ENCODE measurements around the gene RPS24. TPM values are rescaled to one million over a fixed set of nuclear protein-coding genes. Genes with fewer than 3 reads are reported as not detected.
"Not testable (repeated sequence)": the region's sequence is repeated elsewhere in the genome, so short reads cannot be mapped to it uniquely, and the experiment has no call there.

The RPS24 gene
- total RNA-seq, result 1,000 to 10,000 TPM; 3,234 to 5,215 (median 4,143) TPM

- ATAC-seq (replicated peaks in 6 of 8), result peak; percentile 58 to 92 (median 90)
- in situ Hi-C loops (cut with MboI; ENCODE audit: low pct_unique_long_range_greater_than_20kb in 2 of 9, low sequenced_read_pairs in 9 of 9, unreplicated experiment in 9 of 9), result loop anchor here in 3 of 9 experiments (25.0 kb wide), 4 partner anchors 1028 to 1203 kb away; partner anchors contain the start of gene ZMIZ1 (in 1 of the 3)
These were observed at the start of gene RPS24 for GRCh38 chr10:78033637-78034470. Gene RPS24, plus strand, starts transcription at chr10:78033863. Its CDS starts 39 bp downstream, at chr10:78033902.

GRCh38 chr10:77984986-77985385 lies 48.7 kb upstream of the RPS24 start:
- in situ Hi-C loops (cut with MboI; ENCODE audit: low pct_unique_long_range_greater_than_20kb in 2 of 9, low sequenced_read_pairs in 9 of 9, unreplicated experiment in 9 of 9), result loop anchor here in 2 of 9 experiments (10.0 to 25.0 kb wide), 2 partner anchors 140 to 148 kb away; no protein-coding TSS in a partner anchor
- H3K4me1 ChIP-seq (replicated peaks in 1 of 2), result peaks cover 0 to 7% of the 10 kb centered on the region in 2 donors
- 70 to 100% (median 97%) methylated on average over 2 to 4 of the region's 4 CpGs; no CpG with 5 or more reads in 7 of the 10 experiments for WGBS, 10 experiments
- H3K27ac ChIP-seq, result no peak overlapping the region
- H3K4me3 ChIP-seq, result no peak overlapping the region
- ATAC-seq (replicated peaks in 6 of 8), result no peak

More at GRCh38 chr10:78033637-78034470, at the start of gene RPS24:
- Histone ChIP-seq H3K4me1 (replicated peaks in 1 of 2) (peaks cover 19 to 21% of the 10 kb centered on the region in 2 donors), H3K27ac (peak within 1 kb of the TSS; percentile 20 to 76), H3K4me3 (peak within 1 kb of the TSS; percentile 56 to 73 (median 71))
- WGBS, 10 experiments, result 0 to 3% (median 0%) methylated on average over 2 to 8 of the region's 55 CpGs; no CpG with 5 or more reads in 1 of the 10 experiments

DNA sequence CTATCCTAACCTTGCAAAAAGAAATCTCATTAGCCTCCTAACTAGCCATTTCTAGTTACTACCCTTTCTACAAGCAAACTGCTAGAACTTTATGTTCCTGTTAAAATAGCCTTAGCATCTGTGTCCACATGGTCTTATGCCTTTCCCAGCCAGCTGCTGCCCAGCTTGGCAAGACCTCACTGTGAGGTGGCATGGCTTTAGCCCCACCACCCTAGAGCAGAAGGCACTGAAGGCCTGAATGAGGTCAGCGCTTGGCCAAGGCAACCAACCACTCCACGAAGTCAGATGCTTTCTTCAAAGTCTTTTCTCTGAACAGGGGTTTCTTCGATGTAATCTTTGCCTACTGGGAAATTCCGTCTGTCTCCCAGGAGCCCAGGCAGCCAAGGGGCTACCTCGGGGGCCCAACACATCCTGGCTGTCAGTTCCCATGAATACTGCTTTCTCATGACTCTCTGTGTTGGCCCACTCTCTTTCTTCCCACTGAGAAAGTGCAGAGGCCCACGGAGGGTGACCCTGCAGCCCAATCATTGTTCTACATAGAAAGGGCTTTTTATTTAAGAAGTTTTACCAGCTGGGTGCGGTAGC lies 45.9 kb upstream of the RPS24 start:
- Histone ChIP-seq H3K4me1 (replicated peaks in 1 of 2) (peaks cover 0 to 7% of the 10 kb centered on the region in 2 donors), H3K27ac (peak overlapping the region in 1 of 2 donors; percentile 3), H3K4me3 (no peak overlapping the region)
- ATAC-seq (replicated peaks in 6 of 8), result peak in 3 of 8 experiments; percentile 59 to 85 (median 80)
- WGBS, 10 experiments, result 40 to 100% (median 90%) methylated on average over 1 to 6 of the region's 7 CpGs; no CpG with 5 or more reads in 2 of the 10 experiments
- in situ Hi-C loops (cut with MboI; ENCODE audit: low pct_unique_long_range_greater_than_20kb in 2 of 9, low sequenced_read_pairs in 9 of 9, unreplicated experiment in 9 of 9), result loop anchor here in 2 of 9 experiments (10.0 to 25.0 kb wide), 2 partner anchors 143 to 150 kb away; no protein-coding TSS in a partner anchor

DNA sequence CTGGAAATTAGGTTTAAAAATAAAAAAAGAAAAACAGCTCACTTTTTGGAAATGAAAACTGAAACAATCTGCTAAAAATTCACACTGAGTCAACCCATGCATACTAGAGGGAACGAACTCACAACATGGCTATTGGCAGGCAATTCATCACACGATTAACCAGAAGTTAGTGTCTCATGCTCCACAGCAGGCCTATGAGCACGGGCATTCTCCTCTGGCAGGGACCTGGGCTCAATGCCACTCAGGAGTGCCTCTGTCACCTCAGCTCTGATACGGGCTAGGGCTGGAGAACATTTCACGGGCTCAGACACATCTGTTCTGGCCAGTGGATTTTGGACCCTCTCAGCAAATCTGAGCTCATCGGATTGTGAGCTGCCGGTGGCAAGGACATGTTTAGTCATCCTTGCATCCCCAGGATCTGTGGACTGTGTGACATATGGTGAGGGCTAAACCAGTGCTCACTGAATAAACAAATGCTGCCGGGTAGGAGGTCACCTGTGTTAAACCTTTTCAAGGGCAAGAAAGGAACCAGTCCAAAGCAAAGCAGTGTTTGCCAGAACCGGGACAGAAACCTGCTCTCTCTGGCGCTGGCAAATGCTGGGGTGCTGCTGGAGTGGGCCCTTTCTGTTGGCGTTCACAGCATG lies 44.5 kb upstream of the RPS24 start:
- WGBS, 10 experiments, result 40 to 97% (median 88%) methylated on average over 1 to 10 of the region's 11 CpGs; no CpG with 5 or more reads in 2 of the 10 experiments
- in situ Hi-C loops (cut with MboI; ENCODE audit: low pct_unique_long_range_greater_than_20kb in 2 of 9, low sequenced_read_pairs in 9 of 9, unreplicated experiment in 9 of 9), result loop anchor here in 2 of 9 experiments (10.0 to 25.0 kb wide), 2 partner anchors 144 to 152 kb away; no protein-coding TSS in a partner anchor
- peak in 3 of 8 experiments; percentile 41 to 76 (median 62) for ATAC-seq (replicated peaks in 6 of 8)
- no peak overlapping the region for H3K27ac ChIP-seq
- H3K4me1 ChIP-seq (replicated peaks in 1 of 2), result peaks cover 0 to 7% of the 10 kb centered on the region in 2 donors
- no peak overlapping the region for H3K4me3 ChIP-seq

DNA sequence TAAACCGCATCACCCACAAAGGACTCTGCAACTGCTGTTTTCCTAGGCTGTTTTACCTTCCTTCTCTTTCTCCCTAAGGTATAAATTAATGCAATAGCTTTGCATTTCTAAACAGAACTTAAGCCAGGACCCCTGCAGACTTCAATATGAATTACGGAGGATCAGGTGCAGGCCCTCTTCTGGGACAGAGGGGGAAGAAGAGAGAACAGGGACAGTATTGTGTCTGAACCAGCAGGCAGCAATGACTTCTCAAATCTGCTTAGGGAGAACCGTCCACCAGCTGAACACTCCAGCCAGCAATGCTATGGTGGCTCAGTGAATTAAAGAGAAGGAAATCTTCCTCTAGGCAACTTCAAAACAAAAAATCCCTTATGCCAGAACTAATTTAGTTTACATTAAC lies 40.0 kb upstream of the RPS24 start:
- no peak for ATAC-seq (replicated peaks in 6 of 8)
- Histone ChIP-seq H3K27ac (no peak overlapping the region), H3K4me1 (replicated peaks in 1 of 2) (no peaks in the 10 kb centered on the region), H3K4me3 (no peak overlapping the region)
- in situ Hi-C loops (cut with MboI; ENCODE audit: low pct_unique_long_range_greater_than_20kb in 2 of 9, low sequenced_read_pairs in 9 of 9, unreplicated experiment in 9 of 9), result loop anchor here in 1 of 9 experiments (25.0 kb wide), 1 partner anchor 156 kb away; no protein-coding TSS in a partner anchor
- WGBS, 10 experiments, result 80 to 100% (median 90%) methylated on average over 1 to 3 of the region's 3 CpGs; no CpG with 5 or more reads in 3 of the 10 experiments

GRCh38 chr10:77998780-77999179 lies 34.9 kb upstream of the RPS24 start:
- not testable (repeated sequence) for H3K4me3 ChIP-seq; ATAC-seq (replicated peaks in 6 of 8); H3K27ac ChIP-seq; H3K4me1 ChIP-seq (replicated peaks in 1 of 2)
- no CpG with 5 or more reads among the region's 5 CpGs for WGBS, 10 experiments
- in situ Hi-C loops (cut with MboI; ENCODE audit: low pct_unique_long_range_greater_than_20kb in 2 of 9, low sequenced_read_pairs in 9 of 9, unreplicated experiment in 9 of 9), result loop anchor here in 1 of 9 experiments (25.0 kb wide), 1 partner anchor 161 kb away; no protein-coding TSS in a partner anchor

DNA sequence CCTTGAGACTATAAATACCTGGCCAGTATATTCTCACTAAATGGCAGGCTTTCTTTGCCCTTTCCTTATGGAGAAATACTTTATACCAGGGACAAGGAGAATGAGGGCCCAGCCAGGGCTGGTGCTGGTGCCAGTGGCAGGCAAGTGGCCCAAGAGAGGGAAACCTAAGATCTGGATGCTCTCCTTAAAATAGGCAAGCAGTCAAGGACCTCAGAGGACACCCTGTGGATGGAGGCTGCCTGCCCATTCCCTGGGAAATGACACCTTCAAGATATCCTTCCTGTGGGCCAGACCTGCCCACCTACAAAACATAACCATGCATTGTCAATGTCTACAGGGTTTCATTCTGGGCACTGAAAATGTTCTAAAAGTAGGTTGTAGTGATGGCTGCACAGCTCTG lies 33.5 kb upstream of the RPS24 start:
- ATAC-seq (replicated peaks in 6 of 8), result no peak
- in situ Hi-C loops (cut with MboI; ENCODE audit: low pct_unique_long_range_greater_than_20kb in 2 of 9, low sequenced_read_pairs in 9 of 9, unreplicated experiment in 9 of 9), result loop anchor here in 2 of 9 experiments (25.0 kb wide), 1 partner anchor 163 kb away; no protein-coding TSS in a partner anchor
- Histone ChIP-seq H3K4me1 (replicated peaks in 1 of 2) (no peaks in the 10 kb centered on the region), H3K4me3 (no peak overlapping the region), H3K27ac (no peak overlapping the region)

DNA sequence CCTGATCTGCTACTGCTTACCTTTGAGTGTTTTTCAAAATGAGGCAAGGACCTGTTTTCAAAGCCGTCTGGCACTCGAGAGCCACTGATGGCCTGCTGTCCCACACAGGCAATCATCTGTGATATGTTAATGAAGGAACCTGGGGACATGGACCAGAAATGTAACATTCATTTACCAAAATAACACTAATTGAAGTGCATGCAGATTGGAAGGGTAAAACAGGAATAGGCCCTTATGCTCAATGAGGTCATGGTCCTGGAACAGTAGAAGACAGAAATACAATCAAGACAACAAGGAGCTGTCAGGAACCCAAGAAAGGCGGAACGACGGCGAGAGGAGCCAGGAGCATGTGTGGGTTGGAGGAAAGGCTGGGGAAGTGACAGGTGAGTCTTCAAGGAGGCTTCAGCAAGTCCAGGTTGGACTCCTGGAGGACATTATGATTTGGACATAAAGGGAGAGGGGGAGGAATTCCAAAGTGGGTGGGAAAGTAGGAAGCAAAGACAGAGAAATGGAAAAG lies 32.6 kb upstream of the RPS24 start:
- no peak for ATAC-seq (replicated peaks in 6 of 8)
- H3K4me3 ChIP-seq, result no peak overlapping the region
- in situ Hi-C loops (cut with MboI; ENCODE audit: low pct_unique_long_range_greater_than_20kb in 2 of 9, low sequenced_read_pairs in 9 of 9, unreplicated experiment in 9 of 9), result loop anchor here in 2 of 9 experiments (25.0 kb wide), 1 partner anchor 164 kb away; no protein-coding TSS in a partner anchor
- H3K27ac ChIP-seq, result no peak overlapping the region
- WGBS, 10 experiments, result 84 to 100% (median 92%) methylated on average over 4 to 6 of the region's 6 CpGs; no CpG with 5 or more reads in 2 of the 10 experiments
- H3K4me1 ChIP-seq (replicated peaks in 1 of 2), result no peaks in the 10 kb centered on the region

GRCh38 chr10:78002541-78003288 lies 30.9 kb upstream of the RPS24 start:
- Histone ChIP-seq H3K4me3 (no peak overlapping the region), H3K4me1 (replicated peaks in 1 of 2) (no peaks in the 10 kb centered on the region), H3K27ac (no peak overlapping the region)
- peak in 2 of 8 experiments; percentile 45 to 78 for ATAC-seq (replicated peaks in 6 of 8)
- in situ Hi-C loops (cut with MboI; ENCODE audit: low pct_unique_long_range_greater_than_20kb in 2 of 9, low sequenced_read_pairs in 9 of 9, unreplicated experiment in 9 of 9), result loop anchor here in 2 of 9 experiments (25.0 kb wide), 1 partner anchor 165 kb away; no protein-coding TSS in a partner anchor
- 55 to 100% (median 96%) methylated on average over 1 to 4 of the region's 4 CpGs; no CpG with 5 or more reads in 4 of the 10 experiments for WGBS, 10 experiments

- H3K4me3 ChIP-seq, result no peak overlapping the region
- in situ Hi-C loops (cut with MboI; ENCODE audit: low pct_unique_long_range_greater_than_20kb in 2 of 9, low sequenced_read_pairs in 9 of 9, unreplicated experiment in 9 of 9), result loop anchor here in 2 of 9 experiments (25.0 kb wide), 1 partner anchor 167 kb away; no protein-coding TSS in a partner anchor
- ATAC-seq (replicated peaks in 6 of 8), result peak in 1 of 8 experiments; percentile 18
- H3K27ac ChIP-seq, result no peak overlapping the region
- no peaks in the 10 kb centered on the region for H3K4me1 ChIP-seq (replicated peaks in 1 of 2)
- 77 to 100% (median 93%) methylated on average over 2 to 12 of the region's 16 CpGs; no CpG with 5 or more reads in 3 of the 10 experiments for WGBS, 10 experiments
These were observed 29.2 kb upstream of the RPS24 start for GRCh38 chr10:78004215-78005026.

- 100% methylated on average over 1 of the region's 1 CpG; no CpG with 5 or more reads in 7 of the 10 experiments for WGBS, 10 experiments
These were observed 26.5 kb upstream of the RPS24 start for GRCh38 chr10:78007172-78007571.

More at GRCh38 chr10:78007172-78007571, 26.5 kb upstream of the RPS24 start:
- Histone ChIP-seq H3K4me3 (no peak overlapping the region), H3K4me1 (replicated peaks in 1 of 2) (no peaks in the 10 kb centered on the region), H3K27ac (no peak overlapping the region)
- ATAC-seq (replicated peaks in 6 of 8), result no peak
- in situ Hi-C loops (cut with MboI; ENCODE audit: low pct_unique_long_range_greater_than_20kb in 2 of 9, low sequenced_read_pairs in 9 of 9, unreplicated experiment in 9 of 9), result loop anchor here in 2 of 9 experiments (25.0 kb wide), 1 partner anchor 170 kb away; no protein-coding TSS in a partner anchor
